ENCODE measurements around the gene KIAA1958.

DNA sequence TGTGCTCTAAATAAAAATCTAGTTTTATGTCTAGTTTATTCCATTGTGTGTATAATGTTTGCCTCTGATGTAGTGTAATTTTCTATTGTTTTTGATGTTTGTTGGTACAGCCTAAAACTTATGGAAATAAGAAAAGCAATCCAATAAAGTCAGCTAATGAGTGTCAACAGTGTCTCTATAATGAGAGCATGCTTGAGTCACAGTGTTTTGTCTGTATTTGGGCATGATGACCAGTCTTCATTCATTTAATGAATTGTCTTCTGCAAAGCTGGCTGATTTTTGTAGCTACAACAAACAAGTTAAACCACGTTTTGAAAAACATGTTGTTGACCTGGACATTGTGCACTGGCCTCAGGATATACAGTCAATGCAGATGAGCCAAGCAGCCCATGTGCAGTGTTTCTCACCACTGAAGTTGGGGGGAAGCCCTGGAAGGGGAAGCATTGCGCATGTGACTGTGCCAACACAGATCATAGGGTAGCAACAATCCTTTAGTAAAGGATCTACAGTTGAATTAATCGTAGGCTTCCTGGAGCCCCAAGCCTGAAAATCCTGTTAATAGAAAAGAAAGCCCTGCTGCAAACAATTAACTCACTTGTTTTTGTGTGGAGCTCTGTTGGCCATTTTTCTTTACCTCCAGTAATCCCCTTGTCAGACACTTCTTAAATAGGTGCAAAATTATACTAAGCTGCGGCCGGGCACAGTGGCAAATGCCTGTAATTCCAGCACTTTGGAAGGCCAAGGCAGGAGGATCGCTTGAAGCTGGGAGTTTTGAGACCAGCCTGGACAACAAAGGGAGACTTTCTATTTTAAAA, 143.3 kb downstream of the KIAA1958 start:
- TF ChIP-seq, protein P1, sequence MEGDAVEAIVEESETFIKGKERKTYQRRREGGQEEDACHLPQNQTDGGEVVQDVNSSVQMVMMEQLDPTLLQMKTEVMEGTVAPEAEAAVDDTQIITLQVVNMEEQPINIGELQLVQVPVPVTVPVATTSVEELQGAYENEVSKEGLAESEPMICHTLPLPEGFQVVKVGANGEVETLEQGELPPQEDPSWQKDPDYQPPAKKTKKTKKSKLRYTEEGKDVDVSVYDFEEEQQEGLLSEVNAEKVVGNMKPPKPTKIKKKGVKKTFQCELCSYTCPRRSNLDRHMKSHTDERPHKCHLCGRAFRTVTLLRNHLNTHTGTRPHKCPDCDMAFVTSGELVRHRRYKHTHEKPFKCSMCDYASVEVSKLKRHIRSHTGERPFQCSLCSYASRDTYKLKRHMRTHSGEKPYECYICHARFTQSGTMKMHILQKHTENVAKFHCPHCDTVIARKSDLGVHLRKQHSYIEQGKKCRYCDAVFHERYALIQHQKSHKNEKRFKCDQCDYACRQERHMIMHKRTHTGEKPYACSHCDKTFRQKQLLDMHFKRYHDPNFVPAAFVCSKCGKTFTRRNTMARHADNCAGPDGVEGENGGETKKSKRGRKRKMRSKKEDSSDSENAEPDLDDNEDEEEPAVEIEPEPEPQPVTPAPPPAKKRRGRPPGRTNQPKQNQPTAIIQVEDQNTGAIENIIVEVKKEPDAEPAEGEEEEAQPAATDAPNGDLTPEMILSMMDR (IDR thresholded peaks at IDR 0.05): no peak
- TF ChIP-seq POLR2A (IDR thresholded peaks at IDR 0.05): no peak

Measured in lower leg skin (tissue), 3 donors.